Activated B cell treated with CpG ODN at 0.5 μM for 24 hours (primary cell): ENCODE measurements around the gene CLCA4. TPM values are rescaled to one million over a fixed set of nuclear protein-coding genes. Genes with fewer than 3 reads are reported as not detected.

Experiments
- ATAC-seq: fragments of 200-7000 bp; cut with Tn5 transposase; one replicate; pipeline ENCODE4 v1.10.0; 2021; ENCODE audit warnings: low read depth, mild to moderate bottlenecking, moderate library complexity
- CTCF ChIA-PET: fragments of 350-600 bp; sonication (Branson Sonifier 250); formaldehyde crosslinking; loops from one replicate; lab custom pipeline; 2021; ENCODE audit warnings: antibody characterized with exemption; lab: Charles Lee
- POLR2A ChIA-PET: fragments of 350-600 bp; sonication (Branson Sonifier 250); formaldehyde crosslinking; loops from one replicate; lab custom pipeline; 2021; ENCODE audit warnings: antibody characterized with exemption; lab: Charles Lee
- DNase-seq: peaks from one replicate; pipeline ENCODE4 v3.0.0; 2022
- H3K27ac Mint-ChIP-seq: one replicate; pipeline ENCODE4 v1.8.0; 2020; ENCODE audit warnings: mixed read lengths
- H3K27me3 Mint-ChIP-seq: one replicate; pipeline ENCODE4 v1.8.0; 2021; ENCODE audit warnings: mixed read lengths
- H3K36me3 Mint-ChIP-seq: one replicate; pipeline ENCODE4 v1.8.0; 2021; ENCODE audit warnings: low read depth, mixed read lengths
- H3K4me1 Mint-ChIP-seq: one replicate; pipeline ENCODE4 v1.8.0; 2021; ENCODE audit warnings: mixed read lengths
- H3K4me3 Mint-ChIP-seq: one replicate; pipeline ENCODE4 v1.8.0; 2020; ENCODE audit warnings: mild to moderate bottlenecking, mixed read lengths
- H3K9me3 Mint-ChIP-seq: one replicate; pipeline ENCODE4 v1.8.0; 2020; ENCODE audit warnings: mixed read lengths
- intact Hi-C: fragments of 100-400 bp; cut with micrococcal nuclease; formaldehyde crosslinking; loops from one replicate; pipeline ENCODE4 v1.15.1; 2024
- total RNA-seq: library from RNA; stranded (reverse); gene quantifications from 2 replicates; pipeline ENCODE4 v1.2.3, GENCODE V29; 2022
- TF ChIP-seq, protein P1 (sequence below): fragments of 200-600 bp; IDR thresholded peaks from one replicate; pipeline ENCODE4 v1.8.0; 2022; ENCODE audit warnings: antibody characterized with exemption, mild to moderate bottlenecking

The CLCA4 gene
- total RNA-seq, 1 donor from 2014 or later, result not detected

DNA sequence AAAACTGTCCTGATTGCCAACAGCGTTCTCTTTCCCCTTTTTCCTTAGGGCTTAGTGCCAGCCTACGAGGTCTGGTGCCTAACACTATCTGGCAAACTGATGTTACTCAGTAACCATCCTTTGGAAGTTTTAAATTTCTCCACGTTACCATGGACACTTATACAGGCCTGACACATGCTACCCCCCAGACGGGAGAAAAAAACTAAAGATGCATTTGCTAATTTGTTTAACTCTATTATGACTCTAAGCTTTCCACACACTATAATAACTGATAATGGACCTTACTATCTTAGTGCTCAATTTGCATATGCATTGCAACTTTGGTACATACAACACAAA, 41.3 kb upstream of the CLCA4 start:
- ChIA-PET CTCF (interaction anchor here (0.8 to 2.4 kb wide), 7 partner anchors 11 to 149 kb away, joined by 3 to 13 read pairs (median 5); no protein-coding TSS in a partner anchor), POLR2A (interaction anchor here (0.5 kb wide), 1 partner anchor 409 kb away, joined by 6 read pairs; the partner anchor contains the start of gene HS2ST1)
- Mint-ChIP-seq H3K27me3 (peaks cover 12% of the 10 kb centered on the region), H3K36me3 (no peaks in the 10 kb centered on the region), H3K4me3 (no peak overlapping the region), H3K9me3 (no peaks in the 10 kb centered on the region), H3K27ac (no peak overlapping the region), H3K4me1 (peaks cover 2% of the 10 kb centered on the region)
- TF ChIP-seq, protein P1, sequence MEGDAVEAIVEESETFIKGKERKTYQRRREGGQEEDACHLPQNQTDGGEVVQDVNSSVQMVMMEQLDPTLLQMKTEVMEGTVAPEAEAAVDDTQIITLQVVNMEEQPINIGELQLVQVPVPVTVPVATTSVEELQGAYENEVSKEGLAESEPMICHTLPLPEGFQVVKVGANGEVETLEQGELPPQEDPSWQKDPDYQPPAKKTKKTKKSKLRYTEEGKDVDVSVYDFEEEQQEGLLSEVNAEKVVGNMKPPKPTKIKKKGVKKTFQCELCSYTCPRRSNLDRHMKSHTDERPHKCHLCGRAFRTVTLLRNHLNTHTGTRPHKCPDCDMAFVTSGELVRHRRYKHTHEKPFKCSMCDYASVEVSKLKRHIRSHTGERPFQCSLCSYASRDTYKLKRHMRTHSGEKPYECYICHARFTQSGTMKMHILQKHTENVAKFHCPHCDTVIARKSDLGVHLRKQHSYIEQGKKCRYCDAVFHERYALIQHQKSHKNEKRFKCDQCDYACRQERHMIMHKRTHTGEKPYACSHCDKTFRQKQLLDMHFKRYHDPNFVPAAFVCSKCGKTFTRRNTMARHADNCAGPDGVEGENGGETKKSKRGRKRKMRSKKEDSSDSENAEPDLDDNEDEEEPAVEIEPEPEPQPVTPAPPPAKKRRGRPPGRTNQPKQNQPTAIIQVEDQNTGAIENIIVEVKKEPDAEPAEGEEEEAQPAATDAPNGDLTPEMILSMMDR, result no peak
- intact Hi-C loops, result no loop called here
- no peak for DNase-seq
- ATAC-seq, result no peak

DNA sequence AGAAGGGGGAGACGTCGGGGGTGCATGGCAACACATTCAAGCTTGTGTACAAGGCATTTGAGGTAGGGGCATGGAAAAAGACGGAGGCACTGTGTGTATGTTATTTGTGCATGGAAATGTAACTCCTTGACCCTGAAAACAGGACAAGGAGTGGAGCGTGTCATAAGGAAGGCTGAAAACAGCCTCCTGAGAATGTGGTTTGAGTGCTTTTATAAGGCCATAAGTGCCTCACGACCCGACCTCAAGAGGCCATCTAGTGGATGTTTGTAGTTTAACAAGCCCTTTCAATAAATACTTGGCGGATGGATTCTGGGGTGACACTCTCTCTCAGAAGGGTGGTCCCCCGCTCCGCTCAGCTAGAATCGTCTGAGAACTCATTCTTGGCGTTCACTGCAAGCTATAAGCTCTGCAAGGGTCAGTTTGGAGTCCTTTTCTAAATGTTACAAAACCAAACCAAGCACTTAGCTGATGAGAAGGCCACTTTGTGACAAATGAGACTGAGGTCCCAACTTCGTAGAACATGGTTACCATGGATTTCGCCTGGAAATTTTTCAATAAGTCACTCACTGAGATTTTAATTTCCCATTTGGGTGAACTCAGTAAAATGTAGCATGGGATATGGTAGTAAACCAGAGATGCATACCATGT, 38.8 kb upstream of the CLCA4 start:
- H3K4me3 Mint-ChIP-seq, result no peak overlapping the region
- H3K27ac Mint-ChIP-seq, result no peak overlapping the region
- peaks cover 11% of the 10 kb centered on the region for H3K27me3 Mint-ChIP-seq
- no peaks in the 10 kb centered on the region for H3K4me1 Mint-ChIP-seq
- ATAC-seq (no peak), DNase-seq (no peak)
- intact Hi-C loops, result loop anchor here (1.0 kb wide), 1 partner anchor 8 kb away; no protein-coding TSS in a partner anchor
- POLR2A ChIA-PET, result no interaction called here
- H3K9me3 Mint-ChIP-seq, result no peaks in the 10 kb centered on the region
- no peaks in the 10 kb centered on the region for H3K36me3 Mint-ChIP-seq
- TF ChIP-seq, protein P1, result no peak
- CTCF ChIA-PET, result interaction anchor here (0.7 to 3.7 kb wide), 6 partner anchors 9 to 196 kb away, joined by 3 to 21 read pairs (median 4); no protein-coding TSS in a partner anchor

DNA sequence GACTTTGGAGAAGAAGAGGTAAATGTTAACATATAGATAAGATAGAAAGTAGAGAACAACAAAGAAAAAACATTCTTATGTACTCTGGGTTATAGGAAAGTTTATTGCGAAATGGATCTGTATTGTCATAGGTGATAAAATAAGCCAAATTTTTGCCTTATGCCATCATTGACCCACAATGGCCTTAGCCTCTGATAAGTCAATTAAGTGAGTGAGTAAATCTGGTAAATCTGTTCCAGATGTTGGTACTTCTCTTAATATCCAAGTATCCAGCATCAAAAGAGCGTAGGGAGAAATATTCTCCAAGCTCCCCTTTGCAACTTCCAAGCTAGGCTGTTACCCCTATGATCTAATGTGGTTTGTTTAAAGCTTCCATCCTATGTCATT, 38.3 kb upstream of the CLCA4 start:
- intact Hi-C loops, result loop anchor here (1.0 kb wide), 1 partner anchor 8 kb away; no protein-coding TSS in a partner anchor
- H3K9me3 Mint-ChIP-seq, result no peaks in the 10 kb centered on the region
- no peaks in the 10 kb centered on the region for H3K4me1 Mint-ChIP-seq
- TF ChIP-seq, protein P1, result no peak
- ATAC-seq (no peak), DNase-seq (no peak)
- H3K27me3 Mint-ChIP-seq, result peaks cover 6% of the 10 kb centered on the region
- H3K4me3 Mint-ChIP-seq, result no peak overlapping the region
- H3K36me3 Mint-ChIP-seq, result no peaks in the 10 kb centered on the region
- POLR2A ChIA-PET, result no interaction called here
- no peak overlapping the region for H3K27ac Mint-ChIP-seq
- CTCF ChIA-PET, result interaction anchor here (1.1 to 3.7 kb wide), 5 partner anchors 9 to 180 kb away, joined by 3 to 21 read pairs (median 4); no protein-coding TSS in a partner anchor

DNA sequence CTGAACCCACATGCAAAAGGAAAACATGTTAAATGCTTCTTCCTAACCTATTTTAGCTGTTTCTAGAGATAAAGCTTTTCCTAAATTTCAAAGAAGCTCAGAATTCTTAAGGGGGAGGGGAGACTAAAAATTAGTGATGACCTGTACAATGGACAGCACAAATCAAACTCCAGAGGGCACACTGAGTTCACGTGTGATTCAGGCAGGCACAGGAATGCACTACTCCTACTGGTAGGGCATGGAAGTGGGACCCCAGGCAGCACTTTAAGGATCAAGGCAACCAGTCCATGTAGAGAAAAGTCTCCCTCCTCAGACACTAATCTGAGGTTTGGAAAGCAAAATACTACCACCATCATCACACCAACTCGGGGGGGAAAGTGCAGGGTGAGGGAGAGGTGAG, 31.3 kb upstream of the CLCA4 start:
- intact Hi-C loops, result loop anchor here (5.0 kb wide), 1 partner anchor 172 kb away; no protein-coding TSS in a partner anchor
- H3K4me1 Mint-ChIP-seq, result no peaks in the 10 kb centered on the region
- CTCF ChIA-PET, result interaction anchor here (0.6 to 2.2 kb wide), 5 partner anchors 10 to 189 kb away, joined by 3 to 7 read pairs (median 4); partner anchors contain the start of gene SH3GLB1
- ATAC-seq, result peak; percentile 58
- H3K9me3 Mint-ChIP-seq, result no peaks in the 10 kb centered on the region
- POLR2A ChIA-PET, result no interaction called here
- no peak for DNase-seq
- no peaks in the 10 kb centered on the region for H3K36me3 Mint-ChIP-seq
- TF ChIP-seq, protein P1, result no peak
- no peak overlapping the region for H3K4me3 Mint-ChIP-seq
- no peaks in the 10 kb centered on the region for H3K27me3 Mint-ChIP-seq
- H3K27ac Mint-ChIP-seq, result no peak overlapping the region

DNA sequence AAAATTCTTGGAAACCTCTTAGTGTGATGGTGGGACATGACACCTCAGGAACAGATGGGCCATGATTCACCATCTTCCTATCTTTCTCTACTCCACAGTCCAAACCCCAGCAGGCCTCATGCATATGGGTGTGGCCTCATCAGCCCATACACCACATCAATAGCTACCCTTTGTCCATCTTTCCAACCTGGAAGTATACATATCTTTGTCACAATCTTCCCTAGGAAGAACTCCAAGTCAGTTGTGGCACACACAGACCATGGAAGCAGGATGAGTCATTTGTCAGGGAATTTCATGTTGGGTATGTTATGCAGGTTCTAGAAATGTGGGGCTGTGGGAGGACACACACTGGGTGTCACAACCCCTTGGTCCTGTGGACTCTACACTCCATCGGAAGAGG, 30.5 kb upstream of the CLCA4 start:
- TF ChIP-seq, protein P1, result no peak
- DNase-seq (no peak), ATAC-seq (no peak)
- no peaks in the 10 kb centered on the region for H3K27me3 Mint-ChIP-seq
- ChIA-PET POLR2A (no interaction called here), CTCF (interaction anchor here (1.4 to 2.2 kb wide), 2 partner anchors 11 to 170 kb away, joined by 3 to 7 read pairs; no protein-coding TSS in a partner anchor)
- intact Hi-C loops, result loop anchor here (5.0 kb wide), 1 partner anchor 171 kb away; no protein-coding TSS in a partner anchor
- H3K4me1 Mint-ChIP-seq, result no peaks in the 10 kb centered on the region
- H3K9me3 Mint-ChIP-seq, result no peaks in the 10 kb centered on the region
- no peak overlapping the region for H3K4me3 Mint-ChIP-seq
- no peaks in the 10 kb centered on the region for H3K36me3 Mint-ChIP-seq
- H3K27ac Mint-ChIP-seq, result no peak overlapping the region
